Stromal cell of bone marrow (primary cell): Measurements from ENCODE around the gene EFCAB11.

Experiments
- DNase-seq: peaks from one replicate; pipeline ENCODE4 v3.0.0-alpha.2; 2012; ENCODE audit warnings: low read depth

The EFCAB11 gene, protein sequence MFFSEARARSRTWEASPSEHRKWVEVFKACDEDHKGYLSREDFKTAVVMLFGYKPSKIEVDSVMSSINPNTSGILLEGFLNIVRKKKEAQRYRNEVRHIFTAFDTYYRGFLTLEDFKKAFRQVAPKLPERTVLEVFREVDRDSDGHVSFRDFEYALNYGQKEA

DNA sequence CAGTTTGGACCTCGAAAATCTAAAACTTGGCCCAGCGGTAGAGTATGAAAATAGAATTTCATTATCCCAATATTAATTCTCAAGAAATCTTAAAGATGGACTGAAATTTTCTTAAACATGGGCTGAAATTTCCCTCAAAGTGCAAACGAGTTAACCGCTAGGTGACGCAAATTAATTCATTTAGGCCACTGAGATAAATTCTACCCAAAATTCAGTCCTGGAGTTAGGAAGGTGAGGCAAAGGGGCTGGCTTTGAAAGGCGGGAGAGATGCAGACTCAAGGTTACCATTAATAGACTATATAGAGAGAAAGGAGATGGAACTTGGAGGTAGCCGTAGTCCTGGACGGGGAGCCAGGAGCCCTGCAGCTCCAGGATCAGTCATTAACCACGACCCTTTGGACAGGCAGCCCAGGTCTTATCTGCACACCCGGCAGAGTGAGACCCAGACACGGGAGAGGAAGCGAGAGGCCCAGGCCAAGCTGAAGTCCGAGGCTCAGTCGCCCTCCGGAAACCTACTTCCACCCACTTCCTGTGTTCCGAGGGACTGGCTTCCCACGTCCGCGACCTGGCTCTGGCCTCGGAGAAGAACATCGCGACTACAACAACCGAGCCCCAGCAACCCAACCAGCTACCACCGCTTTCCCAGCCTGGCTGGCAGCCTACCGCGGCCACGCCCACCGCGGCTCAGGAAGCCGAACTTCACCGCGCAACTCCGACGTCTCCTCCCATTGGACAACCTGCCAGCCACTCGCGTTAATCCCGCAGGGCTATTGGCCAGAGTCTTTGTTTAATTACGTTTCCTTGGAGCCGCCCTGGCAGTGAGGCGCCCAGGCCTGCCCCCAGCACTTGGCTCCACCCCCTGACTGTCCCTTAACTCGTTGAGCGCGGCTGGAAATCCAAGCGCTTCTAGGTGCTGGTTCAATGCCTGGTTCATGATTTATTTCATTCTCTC is at the start of gene EFCAB11:
EFCAB11 (minus strand) TSS at position 661 of the 952 bp plus-strand sequence; CDS start at position 591, 70 bp downstream.
- DNase-seq: peak; percentile 98

DNA sequence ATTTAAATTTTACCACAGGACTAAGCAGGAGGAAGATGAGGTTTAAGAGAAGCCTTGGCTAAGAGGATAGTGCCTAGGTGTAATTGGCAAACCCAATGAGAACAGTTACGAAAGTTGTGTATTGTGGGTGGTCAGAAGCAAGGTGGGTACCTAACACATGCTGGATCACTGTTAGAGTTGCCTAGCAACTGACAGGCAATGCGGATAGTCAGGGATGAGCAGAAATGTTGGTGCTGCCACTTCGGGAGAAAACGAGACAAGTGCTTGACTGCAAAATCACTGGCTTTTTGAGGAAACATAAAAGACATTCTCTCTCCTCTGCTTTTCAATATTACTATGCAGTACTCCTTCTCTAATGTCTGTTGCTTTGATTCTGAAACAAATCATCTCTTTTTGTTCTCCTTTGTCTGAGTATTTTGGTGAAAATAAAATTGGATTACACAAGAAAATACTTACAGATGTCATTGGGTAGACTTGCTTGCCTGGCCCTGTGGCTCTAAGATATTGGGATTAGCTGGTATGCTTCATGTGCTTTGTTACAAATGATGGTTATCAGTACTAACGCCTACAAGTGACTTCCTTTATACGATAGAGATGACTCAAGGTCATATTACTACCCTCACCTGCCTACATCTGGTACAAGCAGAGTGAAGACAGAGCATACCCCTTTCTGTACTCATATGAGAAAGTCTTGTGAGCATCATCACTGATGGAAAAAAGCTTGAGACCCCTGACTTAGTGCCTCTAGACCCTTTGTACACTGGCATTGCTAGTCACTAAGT is 49.2 kb upstream of the EFCAB11 start:
- no peak for DNase-seq

DNA sequence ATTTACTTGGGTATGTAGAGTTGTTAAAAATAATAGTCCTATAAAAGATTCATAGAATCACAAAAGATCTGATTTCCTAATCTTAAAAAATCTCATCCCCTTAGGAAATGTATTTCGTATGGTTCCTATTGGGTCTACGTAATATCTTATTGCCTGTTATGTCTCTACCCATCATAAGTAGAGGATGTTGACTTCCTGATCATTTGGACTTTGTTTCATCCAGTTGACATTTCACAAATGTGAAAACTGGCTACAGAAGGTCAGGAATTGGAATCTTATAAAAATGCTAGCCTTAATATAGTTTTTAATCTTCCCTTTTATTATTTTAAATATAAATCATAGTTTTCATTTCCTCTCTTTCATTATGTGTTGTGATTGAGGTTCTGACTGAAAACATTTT is 46.4 kb upstream of the EFCAB11 start:
- DNase-seq: no peak

DNA sequence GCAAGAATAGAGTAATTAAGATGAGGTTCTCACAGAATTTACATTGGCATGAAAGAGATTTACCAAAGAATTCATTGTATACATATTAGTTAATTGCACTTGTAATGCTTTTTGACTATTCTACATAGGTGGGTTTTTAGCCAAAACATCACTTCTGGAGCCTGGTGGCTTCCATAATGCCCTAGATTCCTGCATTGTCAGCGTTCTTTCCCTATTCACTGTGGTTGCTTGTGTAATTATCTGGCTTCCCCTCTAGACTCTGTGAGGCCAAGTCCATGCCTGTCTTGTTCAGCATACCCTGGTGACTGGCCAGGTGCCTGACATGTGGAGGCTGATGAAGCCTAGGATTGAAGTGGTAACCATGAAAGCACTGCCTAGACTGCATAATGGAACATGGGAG is 42.4 kb upstream of the EFCAB11 start:
- DNase-seq: no peak

DNA sequence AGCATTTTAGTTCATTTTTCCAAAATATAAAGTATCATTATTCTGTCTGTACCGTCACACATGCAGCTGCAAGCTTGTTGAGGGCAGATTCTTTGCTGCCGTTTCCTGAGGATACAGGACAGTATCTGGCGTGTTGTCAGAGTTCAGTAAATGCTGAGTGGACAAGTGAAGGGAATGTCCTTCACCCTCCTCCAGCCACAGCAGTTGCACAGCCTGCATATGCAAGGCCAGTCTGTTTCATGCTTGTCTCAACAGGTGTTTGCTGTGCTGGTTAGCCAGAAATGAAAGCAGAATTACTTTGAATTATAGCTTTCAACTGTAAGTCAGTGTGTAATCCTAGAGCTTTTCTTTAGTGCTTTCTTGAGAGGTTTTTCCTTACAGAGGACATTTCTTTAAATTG is 37.7 kb upstream of the EFCAB11 start:
- DNase-seq: no peak

DNA sequence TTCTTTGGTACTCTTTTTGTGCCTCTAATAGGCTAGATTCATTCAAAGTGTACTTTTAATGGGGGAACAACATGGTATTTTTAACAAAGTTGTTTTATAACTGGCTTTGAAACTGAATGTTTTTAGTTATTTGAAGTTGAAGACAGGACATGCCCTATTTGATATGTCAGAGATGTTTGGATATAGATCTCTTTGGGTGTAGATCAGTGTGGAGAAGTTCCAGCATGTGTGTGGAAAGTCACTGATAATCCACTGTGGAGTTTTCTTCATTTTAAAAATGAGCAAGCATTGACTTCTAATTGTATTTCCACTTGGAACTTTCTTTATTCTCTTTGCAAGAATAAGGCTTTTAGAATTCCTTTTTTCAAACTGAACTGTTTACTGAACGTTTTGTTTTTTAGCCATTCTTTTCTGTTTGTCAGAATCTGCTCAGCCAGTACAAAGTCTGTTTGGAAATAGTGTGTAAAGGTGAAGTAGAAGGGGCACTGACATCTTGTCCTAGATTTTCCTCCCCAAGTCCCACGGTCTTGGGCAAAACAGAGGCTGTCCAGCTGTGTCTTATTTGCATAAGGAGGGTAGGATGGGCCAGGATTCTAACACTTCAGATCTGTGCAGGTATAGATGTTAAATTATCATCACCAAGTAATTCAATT is 36.2 kb upstream of the EFCAB11 start:
- no peak for DNase-seq

DNA sequence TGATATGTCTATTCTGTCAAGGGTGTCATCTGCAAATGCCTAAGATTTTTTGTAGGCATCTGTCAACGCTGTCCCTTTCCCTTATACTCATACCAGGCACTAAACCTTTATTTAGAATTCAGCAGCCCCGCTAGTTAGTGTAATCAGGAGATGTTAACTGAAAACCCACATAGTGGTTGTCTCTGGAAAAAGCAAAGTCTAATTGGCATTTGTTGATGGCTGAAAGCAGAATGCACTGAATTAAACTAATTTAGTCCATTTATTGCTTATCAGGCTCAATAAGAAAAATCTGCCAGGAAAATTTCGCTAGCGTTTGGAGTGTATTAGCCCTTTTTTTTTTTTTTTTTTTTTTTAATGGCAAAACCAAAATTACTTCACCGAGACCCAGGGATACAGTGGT is 35.7 kb upstream of the EFCAB11 start:
- no peak for DNase-seq

DNA sequence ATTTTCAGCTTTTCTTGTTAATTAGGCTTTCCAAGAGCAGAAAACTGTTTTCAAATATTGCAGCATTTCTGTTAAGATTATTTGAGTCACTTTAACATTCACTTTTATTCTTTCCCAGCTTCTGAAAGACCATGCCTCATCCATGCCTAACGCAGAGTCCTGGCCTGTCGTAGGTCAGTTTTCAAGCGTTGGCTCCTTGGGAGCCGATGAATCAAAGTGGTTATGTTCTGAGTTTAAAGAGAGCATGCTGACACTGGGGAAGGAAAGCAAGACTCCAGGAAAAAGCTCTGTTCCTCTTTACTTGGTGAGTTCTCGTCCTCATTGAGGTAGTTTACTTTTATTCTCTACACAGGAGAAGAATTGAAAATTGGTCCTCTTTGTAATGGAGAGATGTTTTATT is 34.3 kb upstream of the EFCAB11 start:
- no peak for DNase-seq

DNA sequence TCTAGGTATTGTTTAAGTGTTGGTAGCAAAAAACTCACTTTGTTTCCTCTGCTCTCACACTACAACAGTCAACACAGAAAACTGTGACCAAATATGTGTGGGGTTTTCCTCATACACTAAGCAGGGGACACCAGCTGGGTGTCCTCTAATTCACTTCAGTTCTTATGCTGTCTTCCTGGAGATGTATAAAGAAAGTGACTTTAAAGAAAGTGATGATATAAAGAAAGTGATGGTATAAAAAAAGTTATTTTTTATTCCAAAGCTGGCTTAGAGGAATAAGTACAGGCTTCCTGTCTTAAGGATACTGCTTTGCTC is 32.6 kb upstream of the EFCAB11 start:
- DNase-seq: no peak

DNA sequence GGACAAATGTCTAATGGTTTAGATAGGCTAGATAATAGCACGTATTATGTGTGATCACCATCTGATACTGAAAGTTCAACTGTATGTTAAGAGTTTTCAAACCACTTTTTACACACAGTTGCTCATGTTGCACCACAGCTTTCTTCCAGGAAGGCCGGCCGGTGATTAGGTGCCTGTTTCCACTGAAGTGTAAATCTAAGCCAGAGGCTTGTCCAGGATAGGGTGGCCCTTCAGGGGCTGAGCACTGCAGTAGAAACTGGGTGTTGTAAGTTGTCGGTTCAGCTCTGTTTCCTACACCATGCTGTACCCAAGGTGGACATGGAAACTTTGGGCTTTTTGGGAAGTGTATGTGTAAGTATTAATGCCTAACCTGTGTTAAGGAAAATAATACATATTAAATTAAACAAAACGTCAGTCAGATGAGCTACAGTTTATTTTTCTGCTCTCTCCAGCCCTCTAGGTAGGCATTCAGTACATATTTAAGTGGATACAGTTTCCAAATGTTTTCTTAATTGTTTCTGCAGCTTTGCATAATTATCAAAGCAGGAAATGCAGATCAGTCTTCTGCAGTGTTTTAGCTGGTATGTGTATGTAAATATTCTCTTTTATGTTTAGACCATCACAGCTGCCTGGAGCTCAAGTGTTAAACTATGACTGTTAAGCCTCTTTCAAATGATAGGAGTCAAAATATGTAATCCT is 32.1 kb upstream of the EFCAB11 start:
- no peak for DNase-seq

DNA sequence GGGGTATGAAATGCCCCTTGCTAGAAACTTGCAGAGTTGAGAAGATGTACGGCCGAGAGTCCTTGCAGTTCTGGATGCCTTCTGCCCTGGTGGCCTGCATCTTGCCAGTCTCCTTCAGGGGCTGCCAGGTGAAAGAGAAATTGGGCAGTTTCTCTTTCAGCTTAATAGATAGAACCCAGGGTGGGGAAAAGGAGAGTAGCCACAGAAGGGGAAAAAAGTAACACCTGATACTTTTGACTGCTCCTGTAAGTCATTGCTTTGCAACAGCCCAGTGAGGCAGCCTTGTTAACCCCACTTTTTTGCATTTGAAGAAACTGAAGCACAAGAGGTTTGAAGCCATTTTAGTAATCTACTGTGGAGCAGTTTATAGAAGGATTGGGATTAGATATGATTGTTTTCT is 28.8 kb upstream of the EFCAB11 start:
- DNase-seq: no peak

DNA sequence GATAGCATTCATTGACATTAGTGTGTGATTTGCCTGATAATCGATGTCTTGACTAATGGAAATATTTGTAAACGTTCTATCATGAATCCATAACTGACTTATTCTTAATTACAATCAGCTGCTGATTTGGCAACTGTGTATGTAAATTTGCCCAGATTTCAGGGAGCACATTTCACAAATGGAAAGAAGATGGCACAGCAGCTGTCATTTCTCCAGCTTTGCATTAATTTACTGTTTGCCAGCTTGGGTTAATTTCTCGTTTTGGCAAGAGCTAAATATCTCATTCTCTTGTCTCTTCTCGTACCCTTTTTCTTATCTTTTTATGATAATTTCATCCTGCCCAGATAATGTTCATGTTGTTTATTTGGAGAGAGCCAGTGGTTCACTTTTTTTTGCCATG is 24.1 kb upstream of the EFCAB11 start:
- DNase-seq: no peak

DNA sequence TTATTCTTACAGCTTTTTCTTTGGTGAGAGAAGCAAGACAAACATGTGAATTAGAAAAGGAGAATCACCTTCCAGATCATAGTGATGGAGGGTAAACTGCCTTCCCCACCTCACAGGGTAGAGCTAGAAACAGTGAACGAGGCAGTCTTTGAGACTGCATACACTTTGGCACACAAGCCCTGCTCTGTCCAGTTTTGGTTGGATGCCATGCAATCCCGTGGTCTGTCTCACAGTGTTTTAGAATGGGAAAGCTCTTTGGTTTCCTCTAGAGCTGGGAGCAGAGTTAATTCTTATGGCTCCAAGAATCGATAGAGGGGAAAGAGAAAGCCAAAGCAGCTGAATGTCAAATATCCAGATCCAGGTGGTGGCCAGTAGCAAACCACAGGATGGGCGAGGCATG is 23.1 kb upstream of the EFCAB11 start:
- no peak for DNase-seq

DNA sequence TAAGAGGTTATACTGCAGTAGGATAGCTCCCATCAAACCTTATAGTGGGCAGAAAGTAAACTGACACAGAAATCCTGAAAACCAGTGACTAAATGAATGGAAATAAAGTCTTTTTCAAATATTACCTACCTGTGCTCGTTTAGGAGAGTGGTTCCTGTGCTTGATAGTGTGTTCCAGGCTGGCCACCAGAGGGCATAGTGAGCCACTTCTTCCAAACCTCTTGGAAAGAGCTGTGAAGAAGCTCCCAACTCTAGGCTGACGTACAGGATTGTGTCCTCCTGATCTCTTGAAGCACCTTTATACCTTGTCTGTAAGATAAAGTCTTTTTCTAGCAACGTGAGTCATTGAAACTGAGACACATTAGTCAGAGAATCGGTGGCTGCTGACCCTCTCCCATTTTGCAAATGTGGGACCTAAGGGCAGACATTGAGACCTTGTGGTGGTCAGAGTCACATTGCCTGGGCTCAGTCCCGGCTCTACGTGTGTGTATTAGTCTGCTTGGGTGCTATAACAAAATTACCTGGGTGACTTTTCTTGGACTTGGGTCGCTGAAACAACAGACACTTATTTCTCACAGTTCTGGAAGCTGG is 18.8 kb upstream of the EFCAB11 start:
- DNase-seq: peak; percentile 41

DNA sequence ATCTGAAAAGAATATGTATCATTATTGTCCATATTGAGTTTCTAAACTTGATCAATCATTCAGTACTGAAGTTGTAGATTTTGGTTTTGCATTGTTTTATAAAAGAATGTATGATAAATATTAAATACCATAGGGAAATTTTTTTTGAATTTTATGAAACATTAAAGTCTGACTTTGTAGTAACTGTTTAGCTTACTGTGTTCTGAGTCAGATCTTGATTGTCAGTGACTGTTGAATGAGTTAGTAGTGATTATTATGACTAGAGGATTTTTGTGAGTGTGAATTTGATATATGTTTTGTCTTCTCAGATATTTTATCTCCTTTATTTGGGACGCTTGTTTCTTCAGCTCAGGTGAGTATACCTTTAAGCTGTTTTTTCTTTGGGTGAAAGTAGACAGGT is 11.3 kb upstream of the EFCAB11 start:
- DNase-seq: no peak

DNA sequence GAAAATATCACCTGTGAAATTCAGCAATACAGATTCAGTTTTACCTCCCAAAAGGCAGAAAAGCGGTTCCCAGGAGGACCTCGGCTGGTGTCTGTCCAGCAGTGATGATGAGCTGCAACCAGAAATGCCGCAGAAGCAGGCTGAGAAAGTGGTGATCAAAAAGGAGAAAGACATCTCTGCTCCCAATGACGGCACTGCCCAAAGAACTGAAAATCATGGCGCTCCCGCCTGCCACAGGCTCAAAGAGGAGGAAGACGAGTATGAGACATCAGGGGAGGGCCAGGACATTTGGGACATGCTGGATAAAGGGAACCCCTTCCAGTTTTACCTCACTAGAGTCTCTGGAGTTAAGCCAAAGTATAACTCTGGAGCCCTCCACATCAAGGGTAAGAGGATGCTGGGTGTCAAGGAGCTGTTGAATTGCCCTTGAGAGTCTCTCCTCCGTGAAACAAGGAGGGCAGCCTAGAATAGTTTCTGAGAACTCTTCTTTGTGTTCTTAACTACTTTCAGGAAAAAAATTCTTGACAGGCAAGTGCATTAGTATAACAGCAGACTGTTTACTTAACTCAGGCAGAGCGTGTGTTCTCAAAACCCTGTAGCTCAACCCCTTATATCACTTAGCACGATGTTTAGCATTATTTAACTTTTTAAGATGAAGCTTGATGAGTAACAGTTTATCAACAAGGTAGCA is 8.9 kb upstream of the EFCAB11 start:
- DNase-seq: no peak

DNA sequence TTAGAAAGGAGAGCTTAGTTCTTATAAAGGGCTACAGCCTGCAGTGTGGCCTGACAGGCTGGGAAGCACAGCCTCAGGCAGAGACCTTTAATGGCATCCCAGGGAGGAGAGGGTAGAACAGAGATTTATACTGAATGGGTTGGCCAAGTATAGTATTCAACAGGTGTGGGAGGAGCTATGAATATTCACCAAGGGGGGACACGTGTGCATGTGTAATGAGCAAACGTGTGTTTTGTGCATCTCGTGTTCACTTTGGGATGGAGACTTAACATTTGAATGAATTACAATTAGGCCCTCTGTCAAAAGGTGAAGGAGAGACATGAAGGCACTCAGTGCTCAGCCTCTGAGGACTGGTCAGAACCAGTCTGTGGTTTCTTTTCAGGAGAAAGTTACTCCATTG is 6.4 kb upstream of the EFCAB11 start:
- no peak for DNase-seq

DNA sequence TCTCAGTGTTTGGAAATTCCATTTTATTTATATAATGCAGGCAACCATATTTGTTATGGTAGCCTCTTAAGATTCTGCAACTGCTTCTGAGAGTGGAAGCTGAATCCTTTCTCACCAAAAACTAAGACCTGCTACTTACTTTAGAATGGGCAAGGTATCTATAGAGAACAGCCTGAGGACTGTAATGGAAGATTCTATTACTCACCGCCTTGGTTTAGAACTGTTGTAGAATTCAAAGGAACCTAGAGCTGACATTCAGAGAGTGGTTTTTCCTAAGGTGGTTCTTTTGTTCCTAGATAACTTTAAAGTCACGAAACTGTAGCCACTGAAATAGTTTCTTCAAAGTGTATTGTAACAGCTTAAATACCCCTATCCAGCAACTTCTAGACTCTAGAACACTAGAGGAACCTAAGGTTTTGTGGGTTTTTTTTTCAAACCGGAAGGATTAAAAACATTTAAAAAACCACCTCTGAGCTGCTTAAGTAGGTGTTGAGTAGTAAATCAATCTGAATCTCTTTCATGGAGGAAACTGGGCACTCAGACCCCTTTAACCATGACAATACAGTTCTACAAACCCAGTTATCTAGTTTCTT is 5.4 kb upstream of the EFCAB11 start:
- DNase-seq: no peak

DNA sequence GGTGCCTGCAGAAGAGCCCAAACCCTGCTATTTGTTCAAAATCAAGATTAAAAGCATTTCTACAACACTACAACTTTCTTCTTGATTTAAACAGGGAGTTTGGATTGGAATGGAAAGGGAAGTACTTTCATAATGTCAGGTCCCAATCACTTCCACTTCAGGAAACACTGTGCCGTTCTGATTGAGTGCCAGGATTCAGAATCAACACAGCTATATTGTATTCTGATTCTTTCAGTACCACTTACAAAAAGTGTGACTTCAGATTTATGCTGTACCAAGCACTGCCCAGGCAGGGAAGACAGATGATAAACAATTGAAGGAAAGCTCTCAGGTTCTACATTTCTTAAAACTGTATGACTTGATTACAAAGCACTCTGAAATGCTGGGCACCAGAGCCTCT is 4.4 kb upstream of the EFCAB11 start:
- DNase-seq: no peak

DNA sequence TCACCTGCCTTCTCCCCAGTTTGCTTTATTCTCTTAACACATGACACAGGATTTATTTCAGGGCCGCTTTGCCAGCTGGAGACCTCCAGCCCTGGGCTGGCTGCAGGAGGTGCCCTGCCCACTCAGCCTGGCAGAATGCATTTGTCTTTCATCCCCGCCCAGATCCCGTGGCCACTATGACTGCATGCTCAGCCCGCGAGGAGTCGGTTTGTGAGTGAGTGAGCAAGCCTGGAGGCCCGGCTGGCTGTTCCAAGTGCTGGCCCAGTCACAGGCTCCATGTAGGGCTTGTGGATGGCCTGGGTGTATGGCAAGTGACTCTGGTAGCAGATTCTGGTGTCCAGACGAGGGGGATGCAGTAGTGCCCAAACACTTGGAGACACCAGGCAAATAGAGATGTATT is 3.3 kb upstream of the EFCAB11 start:
- DNase-seq: no peak

DNA sequence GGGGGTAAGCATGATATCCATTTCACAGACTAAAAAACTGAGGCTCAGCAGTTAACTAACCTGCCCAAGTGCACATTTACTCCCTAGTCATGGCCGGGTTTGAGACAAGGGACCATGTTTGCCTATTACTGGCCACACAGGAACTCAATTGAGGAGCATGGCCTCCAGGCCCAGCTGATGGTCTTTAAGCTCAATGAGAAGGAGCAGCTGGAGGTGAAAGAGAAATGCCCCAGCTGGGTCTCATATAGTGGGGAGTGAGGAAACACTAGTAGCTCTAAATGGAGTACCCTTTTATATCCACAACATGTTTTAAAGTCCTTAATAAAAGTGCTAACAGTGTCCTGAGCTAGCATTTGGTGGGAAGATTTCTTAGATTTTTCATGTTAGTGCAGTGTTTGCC is 2.8 kb upstream of the EFCAB11 start:
- no peak for DNase-seq
